Measurements from ENCODE around the gene ZBTB20. TPM values are rescaled to one million over a fixed set of nuclear protein-coding genes. Genes with fewer than 3 reads are reported as not detected.

ZBTB20 gene
- total and polyA plus RNA-seq, 4 donors, result 0.88 to 83.2 (median 20.4) TPM

- Histone ChIP-seq H3K9me3 (ENCODE audit: control insufficient read depth in 4 of 4, low read length in 3 of 4) (no peaks in the 10 kb centered on the region), H3K27me3 (ENCODE audit: control insufficient read depth in 4 of 4, insufficient read depth in 4 of 4, low read length in 3 of 4) (no peaks in the 10 kb centered on the region), H3K4me3 (ENCODE audit: low read depth in 1 of 3, low read length in 3 of 3) (no peak overlapping the region), H3K36me3 (ENCODE audit: control insufficient read depth in 4 of 4, insufficient read depth in 3 of 4, low read depth in 1 of 4, low read length in 3 of 4) (no peaks in the 10 kb centered on the region), H3K4me1 (ENCODE audit: control insufficient read depth in 4 of 4, insufficient read depth in 4 of 4, low read length in 3 of 4) (peaks cover 4 to 15% (median 4%) of the 10 kb centered on the region in 4 donors), H3K27ac (ENCODE audit: low read depth in 1 of 2, low read length in 2 of 2) (no peak overlapping the region), H3K9ac (ENCODE audit: low read depth in 1 of 2, low read length in 2 of 2) (no peak overlapping the region)
- TF ChIP-seq MAX (IDR thresholded peaks at IDR 0.05) (no peak), YY1 (IDR thresholded peaks at IDR 0.05) (no peak), SP1 (IDR thresholded peaks at IDR 0.05) (no peak), RAD21 (IDR thresholded peaks at IDR 0.05) (no peak), HNF4A (conservative IDR thresholded peaks at IDR 0.05) (no peak), FOXA2 (IDR thresholded peaks at IDR 0.05) (no peak), CTCF (IDR thresholded peaks at IDR 0.05; ENCODE audit: low read depth, low read length, missing input control) (no peak), JUND (IDR thresholded peaks at IDR 0.05) (no peak), ZBTB33 (IDR thresholded peaks at IDR 0.05) (no peak), EGR1 (IDR thresholded peaks at IDR 0.05; ENCODE audit: low read depth in 2 of 2) (no peak), TAF1 (conservative IDR thresholded peaks at IDR 0.05) (no peak), RXRA (IDR thresholded peaks at IDR 0.05) (no peak), HNF4G (IDR thresholded peaks at IDR 0.05) (no peak), FOXA1 (IDR thresholded peaks at IDR 0.05) (no peak)
- TF ChIP-seq, protein P1, sequence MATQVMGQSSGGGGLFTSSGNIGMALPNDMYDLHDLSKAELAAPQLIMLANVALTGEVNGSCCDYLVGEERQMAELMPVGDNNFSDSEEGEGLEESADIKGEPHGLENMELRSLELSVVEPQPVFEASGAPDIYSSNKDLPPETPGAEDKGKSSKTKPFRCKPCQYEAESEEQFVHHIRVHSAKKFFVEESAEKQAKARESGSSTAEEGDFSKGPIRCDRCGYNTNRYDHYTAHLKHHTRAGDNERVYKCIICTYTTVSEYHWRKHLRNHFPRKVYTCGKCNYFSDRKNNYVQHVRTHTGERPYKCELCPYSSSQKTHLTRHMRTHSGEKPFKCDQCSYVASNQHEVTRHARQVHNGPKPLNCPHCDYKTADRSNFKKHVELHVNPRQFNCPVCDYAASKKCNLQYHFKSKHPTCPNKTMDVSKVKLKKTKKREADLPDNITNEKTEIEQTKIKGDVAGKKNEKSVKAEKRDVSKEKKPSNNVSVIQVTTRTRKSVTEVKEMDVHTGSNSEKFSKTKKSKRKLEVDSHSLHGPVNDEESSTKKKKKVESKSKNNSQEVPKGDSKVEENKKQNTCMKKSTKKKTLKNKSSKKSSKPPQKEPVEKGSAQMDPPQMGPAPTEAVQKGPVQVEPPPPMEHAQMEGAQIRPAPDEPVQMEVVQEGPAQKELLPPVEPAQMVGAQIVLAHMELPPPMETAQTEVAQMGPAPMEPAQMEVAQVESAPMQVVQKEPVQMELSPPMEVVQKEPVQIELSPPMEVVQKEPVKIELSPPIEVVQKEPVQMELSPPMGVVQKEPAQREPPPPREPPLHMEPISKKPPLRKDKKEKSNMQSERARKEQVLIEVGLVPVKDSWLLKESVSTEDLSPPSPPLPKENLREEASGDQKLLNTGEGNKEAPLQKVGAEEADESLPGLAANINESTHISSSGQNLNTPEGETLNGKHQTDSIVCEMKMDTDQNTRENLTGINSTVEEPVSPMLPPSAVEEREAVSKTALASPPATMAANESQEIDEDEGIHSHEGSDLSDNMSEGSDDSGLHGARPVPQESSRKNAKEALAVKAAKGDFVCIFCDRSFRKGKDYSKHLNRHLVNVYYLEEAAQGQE (IDR thresholded peaks at IDR 0.05), result no peak
- TF ChIP-seq, protein P2, sequence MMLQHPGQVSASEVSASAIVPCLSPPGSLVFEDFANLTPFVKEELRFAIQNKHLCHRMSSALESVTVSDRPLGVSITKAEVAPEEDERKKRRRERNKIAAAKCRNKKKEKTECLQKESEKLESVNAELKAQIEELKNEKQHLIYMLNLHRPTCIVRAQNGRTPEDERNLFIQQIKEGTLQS (IDR thresholded peaks at IDR 0.05), result no peak
- no peak for DNase-seq (ENCODE audit: low spot score)
Observed at GRCh38 chr3:114478801-114479200, 668.3 kb downstream of the ZBTB20 start.

DNA sequence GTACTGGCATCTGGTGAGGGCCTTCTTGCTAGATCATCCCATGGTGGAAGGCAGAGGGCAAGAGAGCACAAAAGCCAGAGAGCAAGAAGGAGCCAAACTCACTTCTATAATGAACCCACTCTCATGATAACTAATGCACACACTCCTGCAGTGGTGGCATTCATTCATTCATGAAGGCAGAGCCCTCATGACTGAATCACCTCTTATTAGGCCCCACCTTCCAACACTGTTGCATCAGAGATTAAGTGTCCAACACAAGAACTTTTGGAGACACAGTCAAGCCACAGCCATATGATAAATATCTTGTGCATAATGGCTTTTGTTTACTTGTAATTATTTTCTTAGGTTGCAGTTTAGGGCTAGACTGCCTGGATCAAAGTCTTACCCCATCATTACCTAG lies 670.6 kb downstream of the ZBTB20 start:
- H3K9ac ChIP-seq (ENCODE audit: low read depth in 1 of 2, low read length in 2 of 2), result no peak overlapping the region
- no peak for DNase-seq (ENCODE audit: low spot score)
- H3K4me1 ChIP-seq (ENCODE audit: control insufficient read depth in 4 of 4, insufficient read depth in 4 of 4, low read length in 3 of 4), result peaks cover 4 to 11% (median 4%) of the 10 kb centered on the region in 4 donors
- H3K27ac ChIP-seq (ENCODE audit: low read depth in 1 of 2, low read length in 2 of 2), result no peak overlapping the region
- no peaks in the 10 kb centered on the region for H3K27me3 ChIP-seq (ENCODE audit: control insufficient read depth in 4 of 4, insufficient read depth in 4 of 4, low read length in 3 of 4)
- H3K4me3 ChIP-seq (ENCODE audit: low read depth in 1 of 3, low read length in 3 of 3), result no peak overlapping the region
- H3K9me3 ChIP-seq (ENCODE audit: control insufficient read depth in 4 of 4, low read length in 3 of 4), result no peaks in the 10 kb centered on the region
- H3K36me3 ChIP-seq (ENCODE audit: control insufficient read depth in 4 of 4, insufficient read depth in 3 of 4, low read depth in 1 of 4, low read length in 3 of 4), result no peaks in the 10 kb centered on the region
- TF ChIP-seq HNF4G (IDR thresholded peaks at IDR 0.05) (no peak), EGR1 (IDR thresholded peaks at IDR 0.05; ENCODE audit: low read depth in 2 of 2) (no peak), GABPA (IDR thresholded peaks at IDR 0.05 in 1 of 2, conservative IDR thresholded peaks at IDR 0.05 in 1 of 2) (no peak), FOXA1 (IDR thresholded peaks at IDR 0.05) (no peak), MAX (IDR thresholded peaks at IDR 0.05) (no peak), SP1 (IDR thresholded peaks at IDR 0.05) (no peak), FOXA2 (IDR thresholded peaks at IDR 0.05) (no peak), RAD21 (IDR thresholded peaks at IDR 0.05) (no peak)
- TF ChIP-seq, protein P2 (IDR thresholded peaks at IDR 0.05), result no peak

Measured in liver (tissue), 9 donors.